SW 1271 (cell line): Measurements from ENCODE around the gene HLCS.

Experiments used
- DNase-seq, 2 experiments: peaks; one replicate each; lab custom pipeline; 2025; lab: John Stamatoyannopoulos, UW

HLCS gene

DNA sequence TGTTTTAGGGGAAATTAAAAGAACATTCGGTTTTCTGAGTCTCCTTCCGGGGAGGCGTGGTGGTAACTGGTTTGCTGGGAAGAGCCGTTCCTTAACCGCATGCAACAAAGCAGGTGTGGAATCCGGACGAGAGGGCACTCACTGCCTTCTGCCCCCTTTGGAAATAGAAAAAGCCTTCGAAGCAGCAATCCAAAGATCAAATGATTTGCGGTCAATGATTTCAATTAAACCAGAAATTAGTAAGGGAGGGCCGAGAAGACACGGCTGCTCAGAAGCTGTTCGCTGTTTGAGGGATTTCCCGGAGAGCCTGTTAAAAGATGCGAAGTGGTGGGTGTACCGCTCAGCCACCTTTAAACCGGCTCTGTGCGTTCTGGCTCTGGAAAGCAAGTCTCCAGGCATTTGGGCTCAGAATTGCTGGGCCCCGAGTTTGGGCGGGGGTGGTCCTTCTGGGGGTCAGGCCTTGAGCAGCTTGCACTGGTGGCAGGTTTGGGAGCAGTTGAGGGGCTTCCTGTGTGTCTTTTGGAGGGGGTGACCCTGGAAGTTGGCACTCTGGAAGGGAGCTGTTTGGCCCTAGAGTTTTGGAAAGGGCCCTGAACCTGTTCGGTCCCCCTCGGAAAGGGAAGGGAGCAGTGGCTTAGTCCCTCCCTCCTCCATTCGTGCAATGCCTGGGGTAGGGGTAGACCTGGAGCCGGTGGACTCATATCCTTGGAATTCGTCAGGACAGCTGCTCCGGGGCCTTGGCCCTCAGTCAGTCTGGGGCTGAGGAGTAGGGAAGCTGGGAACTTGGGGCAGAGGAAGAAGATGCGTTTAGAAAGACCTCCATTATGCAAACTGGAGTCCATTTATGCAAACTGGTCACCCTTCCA is 264.5 kb downstream of the HLCS start:
- DNase-seq, result no peak

DNA sequence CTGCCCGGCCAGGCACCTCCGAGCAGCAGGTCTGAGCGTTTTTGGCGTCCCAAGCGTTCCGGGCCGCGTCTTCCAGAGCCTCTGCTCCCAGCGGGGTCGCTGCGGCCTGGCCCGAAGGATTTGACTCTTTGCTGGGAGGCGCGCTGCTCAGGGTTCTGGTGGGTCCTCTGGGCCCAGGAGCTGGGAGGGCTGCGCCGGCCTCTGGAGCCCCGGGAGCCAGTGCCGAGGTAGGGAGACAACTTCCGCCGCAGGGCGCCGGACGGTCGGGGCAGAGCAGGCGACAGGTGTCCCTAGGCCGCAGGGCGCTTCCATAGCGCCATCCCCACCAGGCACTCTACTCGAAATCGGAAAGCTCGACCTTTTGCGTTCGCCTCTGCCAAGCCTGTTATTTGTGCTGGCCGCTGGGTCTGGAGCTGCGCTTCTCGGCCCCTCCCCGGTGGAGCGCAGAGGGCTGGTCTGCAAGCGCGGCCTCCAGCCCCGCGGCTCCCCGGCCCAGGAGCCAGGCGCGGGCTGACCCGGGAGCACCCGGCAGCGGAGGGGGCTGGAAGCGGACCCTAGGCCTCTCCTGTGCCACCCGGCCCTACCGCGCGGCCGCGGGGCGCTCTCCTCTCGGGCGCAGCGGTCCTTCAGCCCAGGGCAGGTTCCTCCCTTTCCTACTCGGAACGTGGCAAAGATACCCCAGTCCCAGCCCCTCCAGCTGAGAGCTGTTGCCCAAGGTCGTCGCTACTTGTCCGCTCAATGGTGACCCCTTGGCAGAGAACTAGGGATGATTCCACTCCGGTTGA is 265.3 kb downstream of the HLCS start:
- DNase-seq, result no peak
